Liver (tissue), 9 donors: ENCODE measurements around the gene MMP23B. TPM values are rescaled to one million over a fixed set of nuclear protein-coding genes. Genes with fewer than 3 reads are reported as not detected.
"Not testable (repeated sequence)": the region's sequence is repeated elsewhere in the genome, so short reads cannot be mapped to it uniquely, and the experiment has no call there.

Experiments used
- DNase-seq: peaks from one replicate; pipeline ENCODE4 v3.0.0-alpha.2; 2017; ENCODE audit warnings: low spot score
- H3K27ac ChIP-seq, 2 donors: one replicate each; pipeline ENCODE4 v1.7.0; 2013; ENCODE audit warnings: inconsistent platforms in 2 of 2, low read length in 2 of 2, control low read depth in 1 of 2, low read depth in 1 of 2, mild to moderate bottlenecking in 1 of 2
- H3K27me3 ChIP-seq, 4 donors: one replicate each; pipeline versions ENCODE4 v1.6.1 to v1.7.0; 2013; ENCODE audit warnings: low read length in 3 of 4, inconsistent platforms in 1 of 4, mild to moderate bottlenecking in 1 of 4, moderate library complexity in 1 of 4; ENCODE audit not compliant: control insufficient read depth in 4 of 4, insufficient read depth in 4 of 4
- H3K36me3 ChIP-seq, 4 donors: one replicate each; pipeline versions ENCODE4 v1.6.1 to v1.7.0; 2013; ENCODE audit warnings: low read length in 3 of 4, mild to moderate bottlenecking in 3 of 4, low read depth in 1 of 4, moderate library complexity in 1 of 4; ENCODE audit not compliant: control insufficient read depth in 4 of 4, insufficient read depth in 3 of 4
- H3K4me1 ChIP-seq, 4 donors: one replicate each; pipeline versions ENCODE4 v1.6.1 to v1.7.0; 2013; ENCODE audit warnings: low read length in 3 of 4, mild to moderate bottlenecking in 3 of 4, moderate library complexity in 1 of 4; ENCODE audit not compliant: control insufficient read depth in 4 of 4, insufficient read depth in 4 of 4
- H3K4me3 ChIP-seq, 3 donors: one replicate each; pipeline versions ENCODE4 v1.6.1 to v1.7.0; 2013; ENCODE audit warnings: low read length in 3 of 3, control low read depth in 1 of 3, low read depth in 1 of 3, mild to moderate bottlenecking in 1 of 3
- H3K9ac ChIP-seq, 2 donors: one replicate each; pipeline ENCODE4 v1.7.0; 2013; ENCODE audit warnings: low read length in 2 of 2, mild to moderate bottlenecking in 2 of 2, moderate library complexity in 2 of 2, control low read depth in 1 of 2, low read depth in 1 of 2
- H3K9me3 ChIP-seq, 4 donors: one replicate each; pipeline versions ENCODE4 v1.6.1 to v1.7.0; 2013; ENCODE audit warnings: low read length in 3 of 4; ENCODE audit not compliant: control insufficient read depth in 4 of 4
- ATF3 ChIP-seq: IDR thresholded peaks from 2 replicates; pipeline ENCODE4 v1.6.1; 2016; ENCODE audit warnings: antibody characterized with exemption
- EGR1 ChIP-seq, 2 donors: IDR thresholded peaks; 2 replicates each; pipeline ENCODE4 v1.6.1; 2016 to 2018; ENCODE audit warnings: antibody characterized with exemption in 2 of 2, low read depth in 2 of 2
- FOXA1 ChIP-seq: IDR thresholded peaks from 2 replicates; pipeline ENCODE4 v1.6.1; 2016; ENCODE audit warnings: antibody characterized with exemption
- FOXA2 ChIP-seq: IDR thresholded peaks from 2 replicates; pipeline ENCODE4 v1.6.1; 2016; ENCODE audit warnings: antibody characterized with exemption
- GABPA ChIP-seq, 2 donors: IDR thresholded peaks in 1 of 2; conservative IDR thresholded peaks in 1 of 2; 2 replicates each; pipeline ENCODE4 v1.6.1; 2016; ENCODE audit warnings: antibody characterized with exemption in 2 of 2, mild to moderate bottlenecking in 1 of 2, moderate library complexity in 1 of 2
- HNF4A ChIP-seq, 2 donors: conservative IDR thresholded peaks; 2 replicates each; pipeline ENCODE4 v1.6.1; 2016; ENCODE audit warnings: antibody characterized with exemption in 2 of 2, mild to moderate bottlenecking in 2 of 2
- HNF4G ChIP-seq: IDR thresholded peaks from 2 replicates; pipeline ENCODE4 v1.6.1; 2016; ENCODE audit warnings: antibody characterized with exemption
- JUND ChIP-seq, 2 donors: IDR thresholded peaks; 2 replicates each; pipeline ENCODE4 v1.6.1; 2016; ENCODE audit warnings: antibody characterized with exemption in 2 of 2
- NR2F2 ChIP-seq: IDR thresholded peaks from 2 replicates; pipeline ENCODE4 v1.6.1; 2016; ENCODE audit warnings: antibody characterized with exemption
- RAD21 ChIP-seq, 2 donors: IDR thresholded peaks; 2 replicates each; pipeline ENCODE4 v1.6.1; 2016; ENCODE audit warnings: antibody characterized with exemption in 2 of 2, mild to moderate bottlenecking in 2 of 2
- RXRA ChIP-seq, 2 donors: IDR thresholded peaks; 2 replicates each; pipeline ENCODE4 v1.6.1; 2017 to 2018; ENCODE audit warnings: antibody characterized with exemption in 2 of 2, mild to moderate bottlenecking in 1 of 2
- SP1 ChIP-seq: IDR thresholded peaks from 2 replicates; pipeline ENCODE4 v1.6.1; 2018; ENCODE audit warnings: antibody characterized with exemption, mild to moderate bottlenecking
- TAF1 ChIP-seq: conservative IDR thresholded peaks from 2 replicates; pipeline ENCODE4 v1.6.1; 2016; ENCODE audit warnings: antibody characterized with exemption, mild to moderate bottlenecking
- YY1 ChIP-seq: IDR thresholded peaks from 2 replicates; pipeline ENCODE4 v1.6.1; 2016; ENCODE audit warnings: antibody characterized with exemption, mild to moderate bottlenecking
- ZBTB33 ChIP-seq: IDR thresholded peaks from 2 replicates; pipeline ENCODE4 v1.6.1; 2016; ENCODE audit warnings: antibody characterized with exemption
- WGBS: extraction: QIAGEN DNeasy Blood & Tissue Kit; methylation state at CpG from one replicate; pipeline ENCODE4 v1.1.7; 2013; 5-methylcytosine and 5-hydroxymethylcytosine counted together
- polyA plus RNA-seq, 2 donors: library from polyadenylated mRNA; stranded (reverse) in 1 of 2; unstranded in 1 of 2; fragments of 200-250 nt in 1 of 2; fragments of >200 nt in 1 of 2; fragmentation: Nextera tagmentation in 1 of 2; extraction: Ambion mirVana in 1 of 2; gene quantifications; one replicate each; pipeline versions ENCODE4 v1.2.1 to v1.2.3, GENCODE V29; 2013 to 2015
- total RNA-seq, 2 donors: library from RNA; depleted of rRNA; stranded (reverse); fragments of >200 nt; gene quantifications; one replicate each; pipeline ENCODE4 v1.2.3, GENCODE V29; 2014
- TF ChIP-seq, protein P1 (sequence below): fragments of 150-350 bp; IDR thresholded peaks from 2 replicates; pipeline ENCODE4 v1.5.1; 2017; ENCODE audit warnings: improper control_type of control experiment, low read depth, low read length; ENCODE audit not compliant: missing input control
- TF ChIP-seq, protein P2 (sequence below): IDR thresholded peaks from 2 replicates; pipeline ENCODE4 v1.6.1; 2016; ENCODE audit warnings: antibody characterized with exemption
- donor health status: healthy.
- donor health status: healthy.
- donor health status: healthy.
- donor health status: healthy.
- donor health status: healthy.

MMP23B gene
- total and polyA plus RNA-seq, 4 donors = 0.92 to 4.2 (median 1.5) TPM

DNA sequence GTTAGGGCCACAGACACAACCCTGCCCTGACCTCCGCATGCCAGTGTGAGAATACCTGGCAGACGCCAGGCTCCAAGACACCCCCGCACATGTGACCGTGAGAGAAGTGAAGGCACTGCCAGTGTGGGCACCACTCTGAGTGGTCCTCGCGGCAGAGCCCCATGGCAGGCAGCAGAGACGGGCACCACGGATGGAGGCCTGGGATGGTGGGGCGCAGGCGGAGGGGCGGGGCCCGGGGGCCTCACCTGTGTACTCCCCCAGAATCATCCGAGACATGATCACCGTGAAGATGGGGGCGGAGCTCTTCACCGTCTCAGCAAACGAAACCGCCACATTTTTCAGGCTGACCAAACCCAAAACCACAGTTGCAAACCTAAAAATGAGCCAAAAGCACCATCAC, 43.2 kb downstream of the MMP23B start:
- H3K36me3 ChIP-seq = peaks cover 5 to 21% (median 16%) of the 10 kb centered on the region in 4 donors
- H3K27me3 ChIP-seq, H3K9me3 ChIP-seq, DNase-seq, H3K9ac ChIP-seq, H3K27ac ChIP-seq, H3K4me3 ChIP-seq: not testable (repeated sequence)
- 96% methylated on average over 15 of the region's 18 CpGs for WGBS
- H3K4me1 ChIP-seq = peaks cover 6 to 19% (median 14%) of the 10 kb centered on the region in 4 donors

DNA sequence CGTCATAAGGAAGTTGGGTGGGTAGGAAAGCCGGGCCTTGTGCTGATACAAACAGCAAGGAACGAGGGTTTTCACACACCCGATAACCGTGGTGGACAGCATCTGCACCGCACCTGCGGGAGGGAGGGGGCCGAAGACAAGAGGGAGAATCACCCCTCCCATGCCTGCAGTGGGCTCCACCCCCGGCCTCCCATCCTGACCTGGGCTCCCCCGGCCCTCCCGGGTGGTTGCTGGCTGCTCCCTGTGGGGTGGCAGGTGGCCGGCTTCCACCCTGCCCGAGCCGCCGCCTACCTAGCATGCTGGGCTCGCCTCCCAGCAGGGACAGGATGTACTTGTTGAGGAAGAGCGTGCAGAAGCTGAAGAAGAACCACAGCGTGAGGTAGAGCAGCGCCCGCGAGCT, 44.1 kb downstream of the MMP23B start:
- DNase-seq = not testable (repeated sequence)
- peaks cover 6 to 19% (median 14%) of the 10 kb centered on the region in 4 donors for H3K4me1 ChIP-seq

GRCh38 chr1:1677718-1678580, 46.0 kb downstream of the MMP23B start:
- peaks cover 0 to 4% (median 0%) of the 10 kb centered on the region in 4 donors for H3K36me3 ChIP-seq
- no peaks in the 10 kb centered on the region for H3K9me3 ChIP-seq
- H3K4me3 ChIP-seq = no peak overlapping the region
- TF ChIP-seq FOXA2 (no peak), JUND (IDR thresholded peaks at IDR 0.05) (no peak), YY1 (no peak)
- 76% methylated on average over 39 of the region's 39 CpGs for WGBS
- H3K27ac ChIP-seq = peak overlapping the region; percentile 13 to 46
- no peaks in the 10 kb centered on the region for H3K27me3 ChIP-seq
- no peak for DNase-seq
- H3K4me1 ChIP-seq = peaks cover 6 to 19% (median 14%) of the 10 kb centered on the region in 4 donors
- H3K9ac ChIP-seq = no peak overlapping the region

More for the DNA sequence above, 44.1 kb downstream of the MMP23B start:
- not testable (repeated sequence) for H3K27me3 ChIP-seq, H3K4me3 ChIP-seq, H3K9me3 ChIP-seq, H3K9ac ChIP-seq, H3K27ac ChIP-seq
- H3K36me3 ChIP-seq = peaks cover 5 to 16% (median 12%) of the 10 kb centered on the region in 4 donors
- WGBS = 89% methylated on average over 10 of the region's 21 CpGs

DNA sequence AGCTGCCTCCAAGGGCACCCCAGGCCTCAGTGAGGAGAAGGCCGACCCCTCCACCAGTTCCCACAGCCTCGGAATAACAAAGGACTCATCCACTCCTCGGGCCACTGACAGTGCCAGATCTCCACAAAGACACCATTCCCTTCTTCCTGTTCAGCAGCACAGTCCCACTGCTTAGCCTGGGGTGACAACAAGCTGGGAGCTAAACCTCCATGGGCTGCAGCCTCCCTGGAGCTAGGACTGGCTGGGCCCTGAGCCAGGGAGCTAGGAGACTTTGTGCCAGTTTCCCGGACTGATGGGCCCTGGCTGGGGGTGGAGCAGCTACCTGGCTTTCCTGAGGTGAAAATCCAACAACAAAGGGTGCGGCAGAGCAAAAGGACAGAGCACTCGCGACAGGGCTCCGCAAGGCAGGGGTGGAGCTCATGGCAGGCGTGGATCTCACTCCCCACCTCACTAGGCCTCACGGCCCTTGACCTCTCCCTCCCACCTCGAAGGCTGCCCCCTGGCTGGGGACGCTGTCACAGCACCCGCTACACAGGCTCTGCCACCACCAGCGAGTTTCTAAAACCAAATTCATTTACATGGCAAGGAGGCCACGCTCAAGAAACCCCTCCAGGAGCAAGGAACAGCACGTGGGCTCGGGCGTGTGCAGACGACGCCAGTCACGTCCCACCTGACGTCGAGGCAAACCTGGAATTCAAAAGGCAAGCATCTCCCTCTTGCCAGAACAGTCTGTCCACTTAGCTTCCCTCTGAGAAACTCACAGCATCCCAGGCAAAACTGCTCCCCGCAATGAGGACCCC, 46.8 kb downstream of the MMP23B start:
- H3K9me3 ChIP-seq = no peaks in the 10 kb centered on the region
- H3K4me1 ChIP-seq = peaks cover 6 to 19% (median 14%) of the 10 kb centered on the region in 4 donors
- no peaks in the 10 kb centered on the region for H3K27me3 ChIP-seq
- DNase-seq = peak; percentile 59
- H3K36me3 ChIP-seq = peaks cover 0 to 5% (median 0%) of the 10 kb centered on the region in 4 donors
- H3K4me3 ChIP-seq = no peak overlapping the region
- WGBS = 42% methylated on average over 24 of the region's 24 CpGs
- H3K27ac ChIP-seq = peak overlapping the region; percentile 13 to 46
- no peak overlapping the region for H3K9ac ChIP-seq
- TF ChIP-seq GABPA (IDR thresholded peaks at IDR 0.05 in 1 of 2, conservative IDR thresholded peaks at IDR 0.05 in 1 of 2) (peak in 1 of 2 donors; percentile 51), RAD21 (IDR thresholded peaks at IDR 0.05) (peak in 1 of 2 donors; percentile 62), TAF1 (no peak), FOXA1 (no peak), HNF4G (peak; percentile 41), YY1 (peak; percentile 57), RXRA (IDR thresholded peaks at IDR 0.05) (peak; percentile 87 to 97), ZBTB33 (no peak), FOXA2 (no peak), HNF4A (conservative IDR thresholded peaks at IDR 0.05) (peak; percentile 80 to 81), SP1 (peak; percentile 92), NR2F2 (peak; percentile 59), ATF3 (no peak), JUND (IDR thresholded peaks at IDR 0.05) (no peak), EGR1 (IDR thresholded peaks at IDR 0.05; ENCODE audit: low read depth in 2 of 2) (no peak)
- TF ChIP-seq, protein P1, sequence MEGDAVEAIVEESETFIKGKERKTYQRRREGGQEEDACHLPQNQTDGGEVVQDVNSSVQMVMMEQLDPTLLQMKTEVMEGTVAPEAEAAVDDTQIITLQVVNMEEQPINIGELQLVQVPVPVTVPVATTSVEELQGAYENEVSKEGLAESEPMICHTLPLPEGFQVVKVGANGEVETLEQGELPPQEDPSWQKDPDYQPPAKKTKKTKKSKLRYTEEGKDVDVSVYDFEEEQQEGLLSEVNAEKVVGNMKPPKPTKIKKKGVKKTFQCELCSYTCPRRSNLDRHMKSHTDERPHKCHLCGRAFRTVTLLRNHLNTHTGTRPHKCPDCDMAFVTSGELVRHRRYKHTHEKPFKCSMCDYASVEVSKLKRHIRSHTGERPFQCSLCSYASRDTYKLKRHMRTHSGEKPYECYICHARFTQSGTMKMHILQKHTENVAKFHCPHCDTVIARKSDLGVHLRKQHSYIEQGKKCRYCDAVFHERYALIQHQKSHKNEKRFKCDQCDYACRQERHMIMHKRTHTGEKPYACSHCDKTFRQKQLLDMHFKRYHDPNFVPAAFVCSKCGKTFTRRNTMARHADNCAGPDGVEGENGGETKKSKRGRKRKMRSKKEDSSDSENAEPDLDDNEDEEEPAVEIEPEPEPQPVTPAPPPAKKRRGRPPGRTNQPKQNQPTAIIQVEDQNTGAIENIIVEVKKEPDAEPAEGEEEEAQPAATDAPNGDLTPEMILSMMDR = peak; percentile 51
- TF ChIP-seq, protein P2, sequence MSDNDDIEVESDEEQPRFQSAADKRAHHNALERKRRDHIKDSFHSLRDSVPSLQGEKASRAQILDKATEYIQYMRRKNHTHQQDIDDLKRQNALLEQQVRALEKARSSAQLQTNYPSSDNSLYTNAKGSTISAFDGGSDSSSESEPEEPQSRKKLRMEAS = no peak
